ENCODE measurements around the gene URM1.

Gene URM1

GRCh38 chr9:128360826-128361225 lies 10.3 kb upstream of the URM1 start:
- H3K9ac ChIP-seq (ENCODE audit: insufficient read length): no peak overlapping the region
- no peak overlapping the region for H3K27ac ChIP-seq
- DNase-seq (ENCODE audit: low read depth, low spot score): no peak
- no peak overlapping the region for H3K4me3 ChIP-seq
- H3K9me3 ChIP-seq (ENCODE audit: low read depth, low read length): no peaks in the 10 kb centered on the region
- no peak for TF ChIP-seq FOXP2 (optimal IDR thresholded peaks at IDR 0.05; ENCODE audit: control extremely low read depth, extremely low read length, insufficient read depth)
- TF ChIP-seq POLR2AphosphoS5 (IDR thresholded peaks at IDR 0.05; ENCODE audit: borderline replicate concordance, low read depth, low read length): no peak
- TF ChIP-seq EZH2 (IDR thresholded peaks at IDR 0.05): no peak
- H3K36me3 ChIP-seq (ENCODE audit: insufficient read depth, low read length): no peaks in the 10 kb centered on the region

GRCh38 chr9:128361296-128361985 lies 9.7 kb upstream of the URM1 start:
- no peak for TF ChIP-seq EZH2 (IDR thresholded peaks at IDR 0.05)
- H3K9me3 ChIP-seq (ENCODE audit: low read depth, low read length): no peaks in the 10 kb centered on the region
- no peak overlapping the region for H3K9ac ChIP-seq (ENCODE audit: insufficient read length)
- no peak for DNase-seq (ENCODE audit: low read depth, low spot score)
- no peak overlapping the region for H3K27ac ChIP-seq
- H3K36me3 ChIP-seq (ENCODE audit: insufficient read depth, low read length): no peaks in the 10 kb centered on the region
- H3K4me3 ChIP-seq: peak overlapping the region; percentile 77

GRCh38 chr9:128361986-128362646 lies 9.1 kb upstream of the URM1 start:
- Histone ChIP-seq H3K9ac (ENCODE audit: insufficient read length) (no peak overlapping the region), H3K4me3 (peak overlapping the region; percentile 77), H3K27ac (peak overlapping the region; percentile 20; the same call in 1 of the 2 replicates), H3K36me3 (ENCODE audit: insufficient read depth, low read length) (no peaks in the 10 kb centered on the region), H3K9me3 (ENCODE audit: low read depth, low read length) (no peaks in the 10 kb centered on the region)
- DNase-seq (ENCODE audit: low read depth, low spot score): peak; percentile 47
- TF ChIP-seq POLR2AphosphoS5 (IDR thresholded peaks at IDR 0.05; ENCODE audit: borderline replicate concordance, low read depth, low read length) (peak; percentile 68), FOXP2 (optimal IDR thresholded peaks at IDR 0.05; ENCODE audit: control extremely low read depth, extremely low read length, insufficient read depth) (no peak), EZH2 (IDR thresholded peaks at IDR 0.05) (no peak)

- TF ChIP-seq POLR2AphosphoS5 (IDR thresholded peaks at IDR 0.05; ENCODE audit: borderline replicate concordance, low read depth, low read length): no peak
- H3K9me3 ChIP-seq (ENCODE audit: low read depth, low read length): no peaks in the 10 kb centered on the region
- DNase-seq (ENCODE audit: low read depth, low spot score): no peak
- no peaks in the 10 kb centered on the region for H3K36me3 ChIP-seq (ENCODE audit: insufficient read depth, low read length)
- peak overlapping the region; percentile 20; the same call in 1 of the 2 replicates for H3K27ac ChIP-seq
- H3K4me3 ChIP-seq: no peak overlapping the region
- H3K9ac ChIP-seq (ENCODE audit: insufficient read length): no peak overlapping the region
These were observed 8.4 kb upstream of the URM1 start for GRCh38 chr9:128362774-128363173.

GRCh38 chr9:128365525-128365924 lies 5.6 kb upstream of the URM1 start:
- no peak for TF ChIP-seq EZH2 (IDR thresholded peaks at IDR 0.05)
- H3K9me3 ChIP-seq (ENCODE audit: low read depth, low read length): no peaks in the 10 kb centered on the region
- peak overlapping the region; percentile 84 for H3K9ac ChIP-seq (ENCODE audit: insufficient read length)
- H3K36me3 ChIP-seq (ENCODE audit: insufficient read depth, low read length): no peaks in the 10 kb centered on the region
- H3K4me3 ChIP-seq: peak overlapping the region; percentile 71
- no peak for DNase-seq (ENCODE audit: low read depth, low spot score)
- peak overlapping the region; percentile 93 for H3K27ac ChIP-seq

GRCh38 chr9:128369024-128369706 lies 2.0 kb upstream of the URM1 start:
- Histone ChIP-seq H3K9me3 (ENCODE audit: low read depth, low read length) (no peaks in the 10 kb centered on the region), H3K4me3 (no peak overlapping the region), H3K27ac (no peak overlapping the region), H3K9ac (ENCODE audit: insufficient read length) (no peak overlapping the region), H3K36me3 (ENCODE audit: insufficient read depth, low read length) (no peaks in the 10 kb centered on the region)
- TF ChIP-seq EZH2 (IDR thresholded peaks at IDR 0.05): no peak
- no peak for TF ChIP-seq FOXP2 (optimal IDR thresholded peaks at IDR 0.05; ENCODE audit: control extremely low read depth, extremely low read length, insufficient read depth)
- no peak for TF ChIP-seq POLR2AphosphoS5 (IDR thresholded peaks at IDR 0.05; ENCODE audit: borderline replicate concordance, low read depth, low read length)
- no peak for DNase-seq (ENCODE audit: low read depth, low spot score)

- Histone ChIP-seq H3K9me3 (ENCODE audit: low read depth, low read length) (no peaks in the 10 kb centered on the region), H3K27ac (peak overlapping the region; percentile 72; the same call in 1 of the 2 replicates), H3K36me3 (ENCODE audit: insufficient read depth, low read length) (no peaks in the 10 kb centered on the region), H3K4me3 (peak overlapping the region; percentile 97), H3K9ac (ENCODE audit: insufficient read length) (peak overlapping the region; percentile 82)
- no peak for DNase-seq (ENCODE audit: low read depth, low spot score)
- no peak for TF ChIP-seq POLR2AphosphoS5 (IDR thresholded peaks at IDR 0.05; ENCODE audit: borderline replicate concordance, low read depth, low read length)
- TF ChIP-seq FOXP2 (optimal IDR thresholded peaks at IDR 0.05; ENCODE audit: control extremely low read depth, extremely low read length, insufficient read depth): no peak
- no peak for TF ChIP-seq EZH2 (IDR thresholded peaks at IDR 0.05)
These were observed 815 bp upstream of the URM1 start for GRCh38 chr9:128370367-128370751.

- peak overlapping the region; percentile 97 for H3K4me3 ChIP-seq
- peak overlapping the region; percentile 93 for H3K9ac ChIP-seq (ENCODE audit: insufficient read length)
- no peaks in the 10 kb centered on the region for H3K9me3 ChIP-seq (ENCODE audit: low read depth, low read length)
- no peaks in the 10 kb centered on the region for H3K36me3 ChIP-seq (ENCODE audit: insufficient read depth, low read length)
- TF ChIP-seq POLR2AphosphoS5 (IDR thresholded peaks at IDR 0.05; ENCODE audit: borderline replicate concordance, low read depth, low read length) (no peak), EZH2 (IDR thresholded peaks at IDR 0.05) (no peak), FOXP2 (optimal IDR thresholded peaks at IDR 0.05; ENCODE audit: control extremely low read depth, extremely low read length, insufficient read depth) (no peak)
- DNase-seq (ENCODE audit: low read depth, low spot score): no peak
- H3K27ac ChIP-seq: peak overlapping the region; percentile 38; the same call in 1 of the 2 replicates
These were observed 500 bp downstream of the URM1 start for GRCh38 chr9:128371630-128372117.

Measured in SK-N-MC (cell line).